HS-5 (cell line): ENCODE results near the gene BIN2.
"Not testable (repeated sequence)": the region's sequence is repeated elsewhere in the genome, so short reads cannot be mapped to it uniquely, and the experiment has no call there.

ENCODE experiments used
- DNase-seq: peaks from one replicate; pipeline ENCODE4 v3.0.0-alpha.2; 2012; ENCODE audit warnings: low read depth

BIN2 gene

DNA sequence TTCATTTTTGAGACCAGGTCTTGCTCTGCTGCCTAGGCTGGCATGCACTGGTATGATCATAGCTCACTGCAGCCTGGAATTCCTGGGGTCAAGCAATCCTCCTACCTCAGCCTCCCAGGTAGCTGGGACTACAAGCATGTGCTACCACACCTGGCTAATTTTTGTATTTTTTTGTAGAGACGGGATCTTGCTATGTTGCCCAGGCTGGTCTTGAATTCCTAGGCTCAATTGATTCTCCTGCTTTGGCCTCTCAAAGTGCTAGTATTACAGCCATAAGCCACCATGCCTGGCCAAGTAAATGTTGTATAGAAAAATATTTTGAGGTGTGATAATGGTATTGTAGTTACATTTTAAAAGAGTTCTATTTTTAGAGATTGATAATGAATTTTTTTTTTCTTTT, 12.6 kb downstream of the BIN2 start:
- DNase-seq = no peak

DNA sequence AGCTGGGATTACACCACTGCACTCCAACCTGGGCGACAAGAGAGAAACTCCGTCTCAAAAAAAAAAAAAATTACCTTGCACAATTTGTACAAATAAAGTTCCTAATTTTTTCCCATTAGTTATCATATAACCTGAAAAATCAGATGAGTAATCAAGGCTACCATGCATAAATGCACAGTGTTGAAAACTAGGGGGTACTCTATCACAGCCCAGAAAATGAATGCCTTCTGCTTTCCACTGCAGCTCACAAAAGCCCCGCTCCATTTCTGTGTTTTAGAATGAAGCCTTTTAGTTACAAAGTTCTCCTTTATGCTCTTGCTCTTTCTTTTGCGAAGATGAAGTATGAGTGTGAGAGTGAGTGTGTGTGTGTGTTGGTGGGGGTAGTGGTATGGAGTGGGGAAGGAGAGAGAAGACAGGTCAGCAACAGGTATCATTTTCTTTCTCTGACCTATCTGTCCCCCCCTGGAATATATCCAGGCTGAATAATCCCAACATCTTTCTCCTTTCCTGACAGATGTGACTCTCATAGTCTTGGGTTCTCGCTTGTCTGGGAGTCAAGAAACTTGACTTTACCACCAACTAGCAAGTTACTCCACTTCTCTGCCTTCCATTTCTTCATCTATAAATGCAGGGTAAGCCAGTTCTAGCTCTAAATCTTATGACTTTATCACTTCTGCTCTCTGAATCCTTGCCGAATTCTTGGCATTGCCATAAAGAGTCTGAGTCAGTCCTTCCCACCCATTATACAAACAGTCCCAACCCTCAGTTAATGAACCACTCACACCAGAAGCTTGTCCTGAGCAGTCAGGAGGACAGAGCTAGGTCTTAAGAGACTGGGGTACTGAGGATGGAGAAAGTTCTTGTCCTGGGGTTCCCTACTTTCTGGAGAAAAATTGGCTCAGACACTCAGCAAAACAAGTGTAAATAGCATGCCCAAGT, 16.1 kb downstream of the BIN2 start:
- DNase-seq = peak; percentile 65

- DNase-seq = no peak
These were observed 17.5 kb downstream of the BIN2 start for GRCh38 chr12:51306507-51306906.

DNA sequence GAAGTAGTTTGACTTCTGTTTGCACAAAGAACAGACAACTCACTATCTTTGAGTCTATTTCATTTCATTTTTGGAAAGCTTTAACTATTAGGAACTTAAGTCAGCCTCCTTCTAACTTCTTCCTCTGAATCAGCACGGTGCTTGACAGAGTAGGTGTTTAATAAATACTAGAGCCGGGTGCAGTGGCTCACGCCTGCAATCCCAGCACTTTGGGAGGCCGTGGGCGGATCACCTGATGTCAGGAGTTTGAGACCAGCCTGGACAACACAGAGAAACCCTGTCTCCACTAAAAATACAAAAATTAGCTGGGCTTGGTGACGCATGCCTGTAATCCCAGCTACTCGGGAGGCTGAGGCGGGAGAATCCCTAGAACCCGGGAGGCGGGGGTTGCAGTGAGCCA, 23.2 kb downstream of the BIN2 start:
- not testable (repeated sequence) for DNase-seq

- DNase-seq = no peak
These were observed 28.3 kb downstream of the BIN2 start for GRCh38 chr12:51295651-51296050.

GRCh38 chr12:51294097-51294496, 29.9 kb downstream of the BIN2 start:
- not testable (repeated sequence) for DNase-seq

DNA sequence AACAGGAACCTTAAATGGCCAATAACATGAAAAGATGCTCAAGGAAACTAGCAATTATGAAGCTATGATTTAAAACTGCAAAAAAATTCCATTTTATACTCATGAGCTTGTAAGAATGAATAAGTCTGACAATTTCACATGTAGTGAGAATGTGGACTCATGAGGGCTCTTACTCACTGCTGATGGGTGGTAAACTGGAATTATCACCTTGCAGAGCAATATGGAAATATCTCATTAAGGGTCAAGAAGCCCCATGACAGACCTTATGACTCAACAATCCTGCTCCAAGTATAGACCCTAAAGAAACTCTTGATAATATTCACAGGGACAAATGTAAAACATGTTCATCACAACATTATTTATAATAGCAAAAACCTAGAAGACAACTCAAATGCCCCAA, 30.3 kb downstream of the BIN2 start:
- no peak for DNase-seq

GRCh38 chr12:51291603-51292513, 32.1 kb downstream of the BIN2 start:
- DNase-seq = not testable (repeated sequence)

GRCh38 chr12:51285843-51286242, 38.1 kb downstream of the BIN2 start:
- no peak for DNase-seq

GRCh38 chr12:51281202-51281924, 42.6 kb downstream of the BIN2 start:
- DNase-seq = peak; percentile 31

DNA sequence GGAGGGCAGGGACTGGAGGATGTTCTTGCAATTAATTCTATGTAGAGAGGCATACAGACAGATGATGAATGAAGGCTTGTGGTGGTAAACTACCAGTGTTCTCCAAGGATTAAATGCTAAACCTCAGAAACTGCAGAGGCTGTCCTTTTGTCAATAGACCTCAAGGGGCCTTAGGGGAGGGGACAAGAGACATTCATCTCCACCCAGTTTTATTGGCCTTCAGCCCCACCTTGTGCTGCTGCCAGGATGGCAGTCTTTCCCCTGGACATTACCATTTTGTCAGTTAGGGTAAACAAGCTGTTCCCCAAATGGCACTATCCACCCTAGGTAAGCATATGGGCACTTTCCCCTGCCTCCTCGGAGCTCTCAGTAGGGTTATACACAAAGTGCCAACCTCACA, 48.9 kb downstream of the BIN2 start:
- DNase-seq = no peak

- DNase-seq = not testable (repeated sequence)
These were observed 51.2 kb downstream of the BIN2 start for GRCh38 chr12:51272810-51273209.

DNA sequence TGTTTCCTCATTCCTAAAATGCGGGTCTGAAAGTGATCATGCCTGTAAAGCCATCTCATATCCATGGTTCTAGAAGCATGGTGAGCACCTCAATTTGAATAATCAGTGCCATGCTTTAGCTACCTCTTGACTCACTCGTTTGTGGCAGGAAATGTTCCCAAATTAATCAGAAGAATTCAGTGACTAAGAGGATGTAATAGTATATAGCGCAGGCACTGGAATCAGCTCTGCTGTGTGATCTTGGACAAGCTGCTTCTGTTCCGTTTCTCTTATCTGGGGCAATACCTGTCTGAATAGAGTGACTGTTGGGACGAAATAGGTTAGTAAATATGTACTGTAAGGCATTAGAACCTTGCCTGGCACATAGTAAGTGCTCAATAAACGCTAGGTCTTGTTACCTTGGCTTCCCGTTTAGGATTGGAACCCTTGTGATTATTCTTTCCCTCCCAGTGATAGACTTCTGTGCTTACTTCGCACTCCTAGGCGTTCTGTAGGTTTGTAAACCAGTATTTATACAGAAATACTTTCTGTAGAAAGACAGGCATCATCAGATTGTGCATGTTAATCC, 52.9 kb downstream of the BIN2 start:
- peak; percentile 87 for DNase-seq

DNA sequence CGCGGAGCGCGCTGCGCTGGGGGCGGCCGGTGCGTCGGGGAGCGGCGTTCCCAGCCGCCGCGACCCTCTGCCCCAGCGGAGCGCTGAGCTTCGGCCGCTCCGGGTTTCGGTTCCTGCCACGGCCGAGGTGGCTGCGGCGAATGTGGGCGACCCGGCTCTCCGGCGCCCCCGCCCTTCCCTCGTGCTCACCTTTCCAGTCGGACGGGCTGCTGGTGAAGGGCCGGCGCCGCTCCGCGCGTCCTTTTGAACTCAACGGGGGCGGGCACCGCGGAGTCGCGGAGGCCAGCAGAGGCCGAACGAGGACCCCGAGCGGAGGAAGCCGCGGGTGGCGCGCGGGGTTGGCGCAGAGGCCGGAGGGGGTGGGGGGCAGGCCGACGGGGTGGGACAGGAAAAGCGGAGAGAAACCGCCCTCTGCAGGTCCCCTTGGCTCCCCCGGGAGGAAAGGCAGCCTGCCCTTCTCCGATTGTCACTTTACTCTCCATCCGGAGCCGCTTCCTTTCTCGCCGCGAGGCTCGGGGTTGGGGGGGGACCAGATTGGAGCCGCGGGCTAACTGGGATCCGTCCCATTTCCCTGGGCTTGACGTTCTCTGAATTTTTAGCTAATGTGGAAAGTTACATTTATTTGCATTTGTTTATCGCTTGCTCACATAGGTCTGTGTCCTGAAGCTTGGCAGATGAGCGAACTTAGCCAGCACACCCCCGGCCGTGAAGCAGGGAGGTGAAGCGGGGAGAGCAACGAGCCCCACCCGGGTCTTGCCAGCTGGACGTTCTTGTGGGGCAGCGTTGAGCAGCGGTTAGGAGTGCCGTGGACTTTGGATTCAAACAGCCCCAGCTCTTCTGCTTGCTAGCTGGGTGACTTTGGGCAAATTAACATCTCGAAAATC, 53.7 kb downstream of the BIN2 start, which contains the start of gene SMAGP:
SMAGP (minus strand) TSS at position 349 of the 884 bp plus-strand sequence. CDS start 1,137 bp downstream, outside the sequence.
- DNase-seq = no peak

DNA sequence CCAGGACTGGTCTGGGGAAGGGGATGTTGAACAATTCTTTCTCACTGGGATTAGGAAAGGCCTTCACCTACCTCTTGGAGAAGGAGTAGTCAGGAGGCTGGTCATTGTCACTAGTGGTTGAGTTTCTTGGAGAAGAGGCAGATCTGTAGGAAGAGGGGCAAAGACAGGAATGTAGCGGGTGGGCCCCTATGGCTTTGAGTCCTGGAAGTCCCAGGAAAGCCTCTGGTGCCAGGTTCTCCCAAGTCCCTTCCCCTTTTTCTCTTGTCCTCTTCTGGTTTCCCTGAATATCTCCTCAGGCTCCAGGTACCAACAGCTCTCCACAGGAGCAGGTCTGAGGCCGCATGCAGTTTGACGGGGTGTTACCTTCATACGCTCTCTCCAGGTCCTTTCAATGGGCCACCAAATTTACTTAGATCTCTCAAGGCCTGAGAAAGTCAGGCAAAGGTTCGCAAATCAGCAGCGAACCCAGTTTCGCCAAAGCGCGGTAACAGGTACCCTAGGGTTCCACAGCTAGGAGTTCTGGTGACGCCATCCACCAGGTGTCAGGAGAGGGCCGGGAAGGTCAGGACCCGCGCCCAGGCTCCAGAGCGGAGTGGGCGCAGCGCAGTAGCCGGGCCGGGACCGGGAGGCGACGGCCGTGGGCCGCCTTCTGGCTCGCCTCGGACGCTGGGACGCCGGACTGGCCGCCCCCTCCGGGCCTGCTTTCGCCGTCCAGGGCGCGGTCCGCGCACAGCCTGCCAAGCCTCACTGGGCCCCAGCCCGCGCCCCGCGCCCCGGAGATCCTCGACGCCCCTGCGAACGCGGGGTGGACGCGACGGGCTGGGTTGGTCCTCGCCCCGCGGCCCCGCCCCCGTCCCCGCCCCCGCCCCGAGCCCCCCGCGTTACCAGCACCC, 54.6 kb downstream of the BIN2 start:
- DNase-seq = no peak

GRCh38 chr12:51265024-51265423, 59.0 kb downstream of the BIN2 start:
- no peak for DNase-seq

DNA sequence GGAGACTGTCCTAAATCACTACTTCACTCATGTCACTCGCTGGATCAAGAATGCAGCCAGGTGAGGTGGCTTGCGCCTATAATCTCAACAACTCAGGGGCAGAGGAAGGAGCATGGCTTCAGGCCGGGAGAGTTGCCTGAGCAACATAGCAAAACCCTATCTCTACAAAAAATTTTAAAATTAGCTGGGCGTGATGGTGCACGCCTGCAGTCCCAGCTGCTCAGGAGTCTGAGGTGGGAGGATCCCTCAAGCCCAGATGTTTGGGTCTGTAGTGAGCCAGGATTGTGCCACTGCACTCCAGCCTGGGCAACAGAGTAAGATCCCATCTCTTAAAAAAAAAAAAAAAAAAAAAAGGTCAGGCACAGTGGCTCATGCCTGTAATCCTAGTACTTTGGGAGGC, 59.7 kb downstream of the BIN2 start:
- DNase-seq = no peak

DNA sequence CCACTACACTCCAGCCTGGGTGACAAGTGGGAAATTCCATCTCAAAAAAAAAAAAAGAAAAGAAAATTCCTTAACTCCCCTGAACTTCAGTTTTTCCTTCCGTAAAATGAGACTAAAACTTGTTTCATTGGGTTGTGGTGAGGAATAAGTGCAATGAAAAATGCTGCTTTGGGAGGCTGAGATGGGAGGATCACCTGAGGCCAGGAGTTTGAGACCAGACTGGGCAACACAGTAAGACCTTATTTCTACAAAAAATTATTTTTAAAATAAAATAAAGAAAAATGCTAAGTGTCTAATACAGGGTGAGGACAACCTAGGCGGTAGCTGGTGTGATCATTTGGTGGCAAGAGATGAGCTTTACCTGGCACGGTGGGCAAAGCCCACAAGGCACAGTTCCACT, 60.6 kb downstream of the BIN2 start:
- no peak for DNase-seq

DNA sequence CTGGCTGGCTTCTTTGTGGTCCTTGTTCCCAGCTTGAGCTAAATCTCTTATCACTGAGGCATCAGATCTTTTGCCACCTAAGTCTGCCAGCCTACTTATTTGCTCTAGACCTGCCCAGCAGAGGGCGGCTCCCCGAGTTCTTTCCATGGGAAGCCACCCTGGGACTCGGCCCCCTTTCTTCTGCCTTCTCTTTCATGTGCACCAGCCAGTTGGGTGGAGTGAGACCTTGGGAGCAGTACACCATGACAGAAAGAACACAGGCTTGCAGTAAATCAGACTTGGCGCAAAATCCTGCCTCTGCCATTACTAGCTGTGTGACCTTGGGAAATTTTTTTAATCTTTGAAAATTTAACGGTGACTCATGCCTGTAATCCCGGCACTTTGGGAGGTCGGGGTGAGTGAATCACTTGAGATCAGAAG, 61.2 kb downstream of the BIN2 start:
- DNase-seq = no peak

- not testable (repeated sequence) for DNase-seq
These were observed 64.4 kb downstream of the BIN2 start for GRCh38 chr12:51259600-51259999.
